IMR-90 (cell line): ENCODE results near the gene MTRF1L.

Experiments
- BHLHE40 ChIP-seq: fragments of 150-350 bp; IDR thresholded peaks from 2 replicates; pipeline ENCODE4 v1.6.1; 2016; ENCODE audit warnings: mild to moderate bottlenecking, low read depth, low read length
- CTCF ChIP-seq: conservative IDR thresholded peaks from 2 replicates; pipeline ENCODE4 v1.5.1; 2012; ENCODE audit warnings: mild to moderate bottlenecking, low read depth, low read length, improper control_type of control experiment
- MAZ ChIP-seq: IDR thresholded peaks from 2 replicates; pipeline ENCODE4 v1.6.1; 2012; ENCODE audit warnings: low read depth, mild to moderate bottlenecking, low read length, improper control_type of control experiment, moderate library complexity, borderline replicate concordance
- RAD21 ChIP-seq: IDR thresholded peaks from 2 replicates; pipeline ENCODE4 v1.6.1; 2012; ENCODE audit warnings: low read length, improper control_type of control experiment
- RFX5 ChIP-seq: IDR thresholded peaks from 2 replicates; pipeline ENCODE4 v1.8.0; 2012; ENCODE audit warnings: low read depth, mild to moderate bottlenecking, low read length, moderate library complexity

DNA sequence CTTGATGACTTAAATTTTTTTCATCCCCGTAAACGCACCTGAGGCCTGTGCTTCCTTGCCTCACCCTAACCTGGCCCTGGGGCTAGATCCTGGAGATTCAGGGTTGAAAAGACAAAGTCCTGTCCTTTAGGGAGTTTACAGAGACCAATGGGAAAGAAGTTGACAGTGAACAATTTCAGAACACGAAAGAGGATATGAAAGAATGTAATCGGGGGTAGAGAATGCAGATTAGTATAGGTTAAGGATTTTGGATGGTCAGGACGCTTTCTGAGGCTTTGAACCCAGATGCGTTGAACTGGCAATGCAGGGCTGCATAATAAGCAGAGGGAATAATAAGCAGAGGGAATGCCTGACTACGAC, 18.0 kb downstream of the MTRF1L start:
- no peak for TF ChIP-seq CTCF
- TF ChIP-seq RFX5: no peak
- no peak for TF ChIP-seq MAZ
- no peak for TF ChIP-seq RAD21
- TF ChIP-seq BHLHE40: no peak
